Adrenal gland (tissue), 12 donors: Measurements from ENCODE around the gene SRSF11. TPM values are rescaled to one million over a fixed set of nuclear protein-coding genes. Genes with fewer than 3 reads are reported as not detected.

Source experiments
- DNase-seq, 7 donors: peaks; one replicate each; pipeline ENCODE4 v3.0.0-alpha.2; 2019 to 2020
- H3K27ac ChIP-seq, 5 donors: fragments of 200-600 bp; sonication (generic) in 4 of 5; 1 replicate in 3 of 5; 2 replicates in 2 of 5; pipeline versions ENCODE4 v1.5.1 to v1.8.0; 2016 to 2020; ENCODE audit warnings: mild to moderate bottlenecking in 1 of 5
- H3K27me3 ChIP-seq: fragments of 200-600 bp; 2 replicates; pipeline ENCODE4 v1.8.0; 2021
- H3K36me3 ChIP-seq, 2 donors: fragments of 200-600 bp; replicated peaks in 1 of 2; 1 replicate in 1 of 2; 2 replicates in 1 of 2; pipeline versions ENCODE4 v1.5.1 to v1.8.0; 2018 to 2022
- H3K4me1 ChIP-seq, 2 donors: fragments of 200-600 bp; replicated peaks in 1 of 2; 1 replicate in 1 of 2; 2 replicates in 1 of 2; pipeline versions ENCODE4 v1.5.1 to v1.8.0; 2018 to 2021
- H3K4me3 ChIP-seq, 4 donors: fragments of 200-600 bp; sonication (generic) in 3 of 4; one replicate each; pipeline ENCODE4 v1.5.1; 2016 to 2018
- H3K9me3 ChIP-seq, 3 donors: fragments of 200-600 bp; sonication (generic) in 1 of 3; replicated peaks in 1 of 3; 1 replicate in 2 of 3; 2 replicates in 1 of 3; pipeline versions ENCODE4 v1.5.1 to v1.8.0; 2016 to 2021
- CTCF ChIP-seq, 6 experiments: fragments of 450-650 bp in 4 of 6; fragments of 200-600 bp in 2 of 6; sonication (generic) in 1 of 6; IDR thresholded peaks; 1 replicate in 5 of 6; 2 replicates in 1 of 6; pipeline versions ENCODE4 v1.5.1 to v1.8.0; 2016 to 2021; ENCODE audit warnings: antibody characterized with exemption in 6 of 6, mild to moderate bottlenecking in 2 of 6, moderate library complexity in 1 of 6
- POLR2A ChIP-seq, 2 donors: fragments of 450-650 bp; IDR thresholded peaks; one replicate each; pipeline ENCODE4 v1.6.1; 2017; ENCODE audit warnings: antibody characterized with exemption in 2 of 2, mild to moderate bottlenecking in 2 of 2, moderate library complexity in 1 of 2
- WGBS, 4 donors: extraction: QIAGEN DNeasy Blood & Tissue Kit in 2 of 4; methylation state at CpG; one replicate each; pipeline versions ENCODE4 v1.1.5 to v1.1.7; 2013 to 2017; 5-methylcytosine and 5-hydroxymethylcytosine counted together
- intact Hi-C, 2 donors: fragments of 100-400 bp; cut with DNase I; formaldehyde crosslinking; loops; one replicate each; pipeline versions ENCODE4 v1.14.1 to v1.15.0; 2022 to 2023
- polyA plus RNA-seq, 3 donors: library from polyadenylated mRNA; stranded (reverse); fragments of 200-250 nt in 2 of 3; fragments of 350-450 nt in 1 of 3; fragmentation: Illumina TruSeq in 1 of 3; extraction: RNeasy Lipid Tissue Mini Kit (QIAGEN cat#74804) in 1 of 3; gene quantifications; one replicate each; pipeline ENCODE4 v1.2.3, GENCODE V29; 2013 to 2014
- total RNA-seq, 9 donors: library from RNA; depleted of rRNA in 4 of 9; stranded (reverse); fragments of >200 nt in 4 of 9; fragments of 120-200 nt in 1 of 9; fragmentation: NEBNext Ultra II Directional in 1 of 9; extraction: Animal tissue kit (Norgen Biotek cat#: 25700) in 1 of 9; gene quantifications; one replicate each; pipeline versions ENCODE4 v1.1.0 to v1.2.4, GENCODE V29; 2013 to 2023
- donor health status: healthy with polysubstance abuse.
- donor health status: Bipolar disorder and iron deficiency.
- donor health status: DM: yes; HTN: yes; CAD: no.
- donor health status: DM: no; HTN: no; CAD: no.
- donor health status: DM: no; HTN: no; CAD: no.
- donor health status: DM: yes; HTN: yes; CAD: no.

The SRSF11 gene
- total and polyA plus RNA-seq, 12 donors: 43.3 to 276 (median 123) TPM

DNA sequence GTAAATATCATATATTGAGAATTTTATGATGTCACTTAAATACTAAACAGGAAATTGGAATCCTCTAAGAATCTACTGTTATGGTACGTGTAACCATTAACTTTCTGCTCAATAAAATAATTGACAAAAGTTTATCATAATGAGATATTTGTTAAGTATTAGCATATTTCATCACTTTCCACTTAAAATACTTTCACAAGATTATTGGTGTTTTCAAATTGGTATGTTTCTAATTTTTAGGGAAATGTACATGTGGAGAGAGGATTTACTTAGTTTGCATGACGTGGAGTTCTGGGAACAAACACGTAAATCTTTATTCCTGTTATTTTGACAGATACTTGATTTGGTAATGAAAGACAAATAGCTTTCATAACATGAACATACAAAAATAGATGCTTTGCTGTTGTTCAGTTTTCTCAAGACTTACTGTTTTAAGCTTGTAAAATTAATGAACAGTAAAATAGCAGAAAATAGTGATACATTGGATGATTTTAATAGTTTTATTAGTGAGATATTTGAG, 1.6 kb downstream of the SRSF11 start:
- no peaks in the 10 kb centered on the region for H3K9me3 ChIP-seq
- peak overlapping the region in 1 of 4 donors; percentile 73 for H3K4me3 ChIP-seq
- peak overlapping the region in 2 of 5 donors; percentile 95 to 98 for H3K27ac ChIP-seq
- intact Hi-C loops: no loop called here
- no peaks in the 10 kb centered on the region for H3K27me3 ChIP-seq
- no peak for TF ChIP-seq POLR2A (IDR thresholded peaks at IDR 0.05)
- TF ChIP-seq CTCF (IDR thresholded peaks at IDR 0.05): no peak
- DNase-seq: no peak
- H3K4me1 ChIP-seq: peaks cover 11 to 56% of the 10 kb centered on the region in 2 donors
- WGBS, 4 donors: 26 to 37% (median 29%) methylated on average over 3 of the region's 3 CpGs
- H3K36me3 ChIP-seq: peaks cover 0 to 15% of the 10 kb centered on the region in 2 donors

DNA sequence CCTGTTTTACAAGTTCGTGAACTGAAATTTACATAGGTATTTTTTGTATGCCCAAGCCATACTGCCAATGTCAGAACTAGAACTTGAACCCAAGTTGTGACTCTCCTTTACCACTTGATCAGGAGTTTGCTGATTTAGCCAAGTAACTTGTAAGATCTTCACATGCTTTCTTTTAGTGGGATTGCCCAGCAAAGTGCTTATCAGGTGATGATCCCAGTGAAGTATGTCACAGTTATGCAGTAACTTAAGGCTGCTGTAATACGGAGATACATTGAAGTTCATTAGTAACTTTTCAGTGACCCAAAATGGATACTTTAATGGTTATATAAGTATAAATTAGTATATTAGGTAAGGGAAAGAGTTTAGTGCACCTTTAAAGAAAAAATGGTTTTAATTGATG, 3.8 kb downstream of the SRSF11 start:
- intact Hi-C loops: no loop called here

GRCh38 chr1:70227439-70227838, 6.3 kb downstream of the SRSF11 start:
- H3K36me3 ChIP-seq: peaks cover 0 to 58% of the 10 kb centered on the region in 2 donors
- no peak for DNase-seq
- H3K27me3 ChIP-seq: no peaks in the 10 kb centered on the region
- TF ChIP-seq CTCF (IDR thresholded peaks at IDR 0.05) (no peak), POLR2A (IDR thresholded peaks at IDR 0.05) (no peak)
- intact Hi-C loops: no loop called here
- no peaks in the 10 kb centered on the region for H3K9me3 ChIP-seq
- WGBS, 4 donors: 32 to 53% (median 37%) methylated on average over 1 of the region's 1 CpG
- peaks cover 8 to 42% of the 10 kb centered on the region in 2 donors for H3K4me1 ChIP-seq
- H3K4me3 ChIP-seq: no peak overlapping the region
- H3K27ac ChIP-seq: no peak overlapping the region

More for the DNA sequence above, 3.8 kb downstream of the SRSF11 start:
- no peak for DNase-seq
- H3K36me3 ChIP-seq: peaks cover 0 to 34% of the 10 kb centered on the region in 2 donors
- no peaks in the 10 kb centered on the region for H3K9me3 ChIP-seq
- no peak overlapping the region for H3K4me3 ChIP-seq
- H3K27me3 ChIP-seq: no peaks in the 10 kb centered on the region
- WGBS, 4 donors: 83 to 91% (median 86%) methylated on average over 2 of the region's 2 CpGs
- no peak overlapping the region for H3K27ac ChIP-seq
- peaks cover 11 to 56% of the 10 kb centered on the region in 2 donors for H3K4me1 ChIP-seq
- no peak for TF ChIP-seq CTCF (IDR thresholded peaks at IDR 0.05)
- TF ChIP-seq POLR2A (IDR thresholded peaks at IDR 0.05): no peak

DNA sequence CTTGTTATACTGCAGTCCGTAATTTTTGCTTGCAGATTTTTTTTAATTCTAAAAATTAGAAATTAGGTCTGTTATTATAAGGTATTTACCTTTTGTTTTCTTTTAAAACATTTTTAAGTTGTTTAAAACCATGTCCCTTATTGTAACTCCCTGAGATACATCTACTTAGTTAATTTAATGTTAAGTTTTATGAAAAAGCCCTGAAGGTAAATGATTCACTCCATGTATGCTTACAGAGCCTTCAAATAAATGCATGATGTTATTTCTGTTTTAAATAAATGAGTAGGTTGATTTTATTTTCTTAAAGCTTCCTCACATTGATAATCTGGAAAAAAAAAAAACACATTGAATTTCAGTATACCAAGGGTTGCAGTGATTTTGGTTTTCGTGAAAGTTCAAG, 7.5 kb downstream of the SRSF11 start:
- TF ChIP-seq POLR2A (IDR thresholded peaks at IDR 0.05): no peak
- no peak for TF ChIP-seq CTCF (IDR thresholded peaks at IDR 0.05)
- Histone ChIP-seq H3K36me3 (peaks cover 0 to 70% of the 10 kb centered on the region in 2 donors), H3K27me3 (no peaks in the 10 kb centered on the region), H3K4me1 (peaks cover under 1 to 30% of the 10 kb centered on the region in 2 donors), H3K4me3 (no peak overlapping the region), H3K9me3 (no peaks in the 10 kb centered on the region), H3K27ac (no peak overlapping the region)
- 85 to 91% (median 87%) methylated on average over 2 of the region's 2 CpGs for WGBS, 4 donors
- intact Hi-C loops: no loop called here
- DNase-seq: no peak
